Choroid plexus epithelial cell (primary cell): Measurements from ENCODE around the gene WWOX.

ENCODE experiments used
- DNase-seq: peaks from one replicate; pipeline ENCODE4 v3.0.0-alpha.2; 2010; ENCODE audit warnings: low read depth
- H3K4me3 ChIP-seq: 2 replicates; pipeline ENCODE4 v1.5.1; 2011; ENCODE audit warnings: low read depth, mild to moderate bottlenecking, control low read depth, low read length, moderate library complexity
- CTCF ChIP-seq: conservative IDR thresholded peaks from 2 replicates; pipeline ENCODE4 v1.5.1; 2011; ENCODE audit warnings: low read depth, mild to moderate bottlenecking, control low read depth, inconsistent platforms, low read length, moderate library complexity

WWOX gene

GRCh38 chr16:78866521-78866920 is 767.1 kb downstream of the WWOX start:
- TF ChIP-seq CTCF, result no peak
- DNase-seq, result no peak
- no peak overlapping the region for H3K4me3 ChIP-seq

GRCh38 chr16:78869492-78869891 is 770.0 kb downstream of the WWOX start:
- DNase-seq, result no peak

GRCh38 chr16:78871241-78871640 is 771.8 kb downstream of the WWOX start:
- H3K4me3 ChIP-seq, result no peak overlapping the region
- TF ChIP-seq CTCF, result no peak
- no peak for DNase-seq

More at GRCh38 chr16:78869492-78869891, 770.0 kb downstream of the WWOX start:
- no peak overlapping the region for H3K4me3 ChIP-seq
- no peak for TF ChIP-seq CTCF

- no peak overlapping the region for H3K4me3 ChIP-seq
- no peak for TF ChIP-seq CTCF
- no peak for DNase-seq
These were observed 777.2 kb downstream of the WWOX start for GRCh38 chr16:78876671-78877070.

GRCh38 chr16:78877114-78877655 is 777.7 kb downstream of the WWOX start:
- no peak for DNase-seq
- H3K4me3 ChIP-seq, result no peak overlapping the region
- no peak for TF ChIP-seq CTCF

GRCh38 chr16:78878570-78878969 is 779.1 kb downstream of the WWOX start:
- no peak overlapping the region for H3K4me3 ChIP-seq
- DNase-seq, result no peak
- no peak for TF ChIP-seq CTCF

- no peak for TF ChIP-seq CTCF
- H3K4me3 ChIP-seq, result no peak overlapping the region
- no peak for DNase-seq
These were observed 779.6 kb downstream of the WWOX start for GRCh38 chr16:78879011-78879410.
